Neural cell (in vitro differentiated cells): ENCODE measurements around the gene SLC43A3. TPM values are rescaled to one million over a fixed set of nuclear protein-coding genes. Genes with fewer than 3 reads are reported as not detected.

Experiments
- H2AFZ ChIP-seq: fragments of 200-600, 300-800 bp; sonication (generic), shearing (Covaris generic); 2 replicates; pipeline ENCODE4 v1.6.0; 2014; ENCODE audit warnings: low read depth, mild to moderate bottlenecking, antibody characterized with exemption, low read length, moderate library complexity
- H3F3A ChIP-seq: fragments of 200-600 bp; shearing (Covaris generic); 2 replicates; pipeline ENCODE4 v1.6.1; 2016; ENCODE audit warnings: mild to moderate bottlenecking, moderate library complexity, mixed read lengths, antibody characterized with exemption, low read length; ENCODE audit not compliant: insufficient read depth, poor library complexity, severe bottlenecking
- H3K27ac ChIP-seq: fragments of 200-600, 300-800 bp; sonication (generic), shearing (Covaris generic); 2 replicates; pipeline ENCODE4 v1.5.1; 2014; ENCODE audit warnings: mild to moderate bottlenecking, low read length, moderate library complexity
- H3K27me3 ChIP-seq: fragments of 300-800, 200-600 bp; sonication (generic), shearing (Covaris generic); 2 replicates; pipeline ENCODE4 v1.6.0; 2014; ENCODE audit warnings: mild to moderate bottlenecking, low read depth, low read length, moderate library complexity; ENCODE audit not compliant: insufficient read depth
- H3K36me3 ChIP-seq: fragments of 300-800, 200-600 bp; sonication (generic), shearing (Covaris generic); 2 replicates; pipeline ENCODE4 v1.5.1; 2014; ENCODE audit warnings: mild to moderate bottlenecking, antibody characterized with exemption, low read length, moderate library complexity; ENCODE audit not compliant: insufficient read depth
- H3K4me2 ChIP-seq: fragments of 300-800, 200-600 bp; sonication (generic), shearing (Covaris generic); 2 replicates; pipeline ENCODE4 v1.6.0; 2014; ENCODE audit warnings: mild to moderate bottlenecking, low read length
- H3K4me3 ChIP-seq: fragments of 300-800, 200-600 bp; sonication (generic), shearing (Covaris generic); 2 replicates; pipeline ENCODE4 v1.5.1; 2014; ENCODE audit warnings: mild to moderate bottlenecking, low read length, moderate library complexity
- H3K79me2 ChIP-seq: fragments of 200-600 bp; shearing (Covaris generic); replicated peaks from 2 replicates; pipeline ENCODE4 v1.6.0; 2014; ENCODE audit warnings: mild to moderate bottlenecking, low read length, moderate library complexity; ENCODE audit not compliant: insufficient read depth
- H3K9ac ChIP-seq: fragments of 300-800, 200-600 bp; sonication (generic), shearing (Covaris generic); 2 replicates; pipeline ENCODE4 v1.6.1; 2016; ENCODE audit warnings: mild to moderate bottlenecking, low read length, mixed read lengths
- H3K9me2 ChIP-seq: fragments of 200-600 bp; shearing (Covaris generic); 2 replicates; pipeline ENCODE4 v1.6.1; 2016; ENCODE audit warnings: mild to moderate bottlenecking, low read length, mixed read lengths; ENCODE audit not compliant: insufficient read depth
- H3K9me3 ChIP-seq: fragments of 200-600, 300-800 bp; sonication (generic), shearing (Covaris generic); 2 replicates; pipeline ENCODE4 v1.6.1; 2016; ENCODE audit warnings: mild to moderate bottlenecking, mixed run types, low read length, moderate library complexity, mixed read lengths
- H4K20me1 ChIP-seq: fragments of 200-600 bp; shearing (Covaris generic); 2 replicates; pipeline ENCODE4 v1.6.1; 2016; ENCODE audit warnings: mild to moderate bottlenecking, mixed run types; ENCODE audit not compliant: insufficient read depth
- EP300 ChIP-seq: fragments of 450-650 bp; conservative IDR thresholded peaks from 2 replicates; pipeline ENCODE4 v1.6.1; 2014; ENCODE audit warnings: antibody characterized with exemption, mild to moderate bottlenecking, moderate library complexity; ENCODE audit not compliant: poor library complexity, severe bottlenecking
- EZH2 ChIP-seq: fragments of 200-600, 300-800 bp; shearing (Covaris generic), sonication (generic); IDR thresholded peaks from 2 replicates; pipeline ENCODE4 v1.6.1; 2014; ENCODE audit warnings: antibody characterized with exemption, low read length, borderline replicate concordance, mild to moderate bottlenecking; ENCODE audit not compliant: insufficient read depth, poor library complexity, severe bottlenecking
- MXI1 ChIP-seq: fragments of 450-650 bp; conservative IDR thresholded peaks from 2 replicates; pipeline ENCODE4 v1.6.1; 2014; ENCODE audit warnings: antibody characterized with exemption, mild to moderate bottlenecking; ENCODE audit not compliant: poor library complexity, severe bottlenecking
- POLR2AphosphoS5 ChIP-seq: IDR thresholded peaks from 2 replicates; pipeline ENCODE4 v1.6.1; 2012
- RAD21 ChIP-seq: fragments of 450-650 bp; conservative IDR thresholded peaks from 2 replicates; pipeline ENCODE4 v1.6.1; 2014; ENCODE audit warnings: antibody characterized with exemption, mild to moderate bottlenecking, moderate library complexity
- SMC3 ChIP-seq: fragments of 450-650 bp; conservative IDR thresholded peaks from 2 replicates; pipeline ENCODE4 v1.6.1; 2014; ENCODE audit warnings: antibody characterized with exemption, mild to moderate bottlenecking, moderate library complexity; ENCODE audit not compliant: poor library complexity
- TAF1 ChIP-seq: IDR thresholded peaks from 2 replicates; pipeline ENCODE4 v1.6.1; 2012; ENCODE audit warnings: low read depth
- polyA plus RNA-seq: library from polyadenylated mRNA; depleted of rRNA; stranded (reverse); fragments of >200 nt; gene quantifications from 2 replicates; pipeline ENCODE4 v1.2.3, GENCODE V29; 2014
- TF ChIP-seq, protein P1 (sequence below): fragments of 450-650 bp; IDR thresholded peaks from 2 replicates; pipeline ENCODE4 v1.5.1; 2014; ENCODE audit warnings: antibody characterized with exemption, mild to moderate bottlenecking, moderate library complexity; ENCODE audit not compliant: poor library complexity, severe bottlenecking
- TF ChIP-seq, protein P2 (sequence below): IDR thresholded peaks from 2 replicates; pipeline ENCODE4 v1.6.1; 2012; ENCODE audit warnings: borderline replicate concordance

SLC43A3 gene
- polyA plus RNA-seq, 1 donor from 2014 or later: 0.33 TPM

DNA sequence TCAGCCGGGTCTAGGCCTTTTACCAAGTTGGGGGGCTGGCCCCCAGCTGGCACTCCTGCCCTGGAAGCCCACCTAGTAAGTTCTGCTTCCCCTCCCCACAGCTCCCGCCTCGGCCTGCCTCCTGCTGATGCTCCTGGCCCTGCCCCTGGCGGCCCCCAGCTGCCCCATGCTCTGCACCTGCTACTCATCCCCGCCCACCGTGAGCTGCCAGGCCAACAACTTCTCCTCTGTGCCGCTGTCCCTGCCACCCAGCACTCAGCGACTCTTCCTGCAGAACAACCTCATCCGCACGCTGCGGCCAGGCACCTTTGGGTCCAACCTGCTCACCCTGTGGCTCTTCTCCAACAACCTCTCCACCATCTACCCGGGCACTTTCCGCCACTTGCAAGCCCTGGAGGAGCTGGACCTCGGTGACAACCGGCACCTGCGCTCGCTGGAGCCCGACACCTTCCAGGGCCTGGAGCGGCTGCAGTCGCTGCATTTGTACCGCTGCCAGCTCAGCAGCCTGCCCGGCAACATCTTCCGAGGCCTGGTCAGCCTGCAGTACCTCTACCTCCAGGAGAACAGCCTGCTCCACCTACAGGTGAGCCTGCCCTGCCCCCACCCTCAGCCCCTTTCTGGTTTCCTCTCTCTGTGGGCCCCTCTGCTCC, 40.7 kb upstream of the SLC43A3 start:
- no peak for TF ChIP-seq RAD21
- Histone ChIP-seq H3K27me3 (no peaks in the 10 kb centered on the region), H2AFZ (no peak overlapping the region), H3K4me3 (no peak overlapping the region), H3F3A (no peaks in the 10 kb centered on the region), H3K4me2 (no peak overlapping the region), H3K27ac (no peak overlapping the region), H3K9me3 (no peaks in the 10 kb centered on the region), H3K36me3 (no peaks in the 10 kb centered on the region), H3K79me2 (no peaks in the 10 kb centered on the region), H4K20me1 (no peaks in the 10 kb centered on the region), H3K9me2 (no peaks in the 10 kb centered on the region), H3K9ac (no peak overlapping the region)

DNA sequence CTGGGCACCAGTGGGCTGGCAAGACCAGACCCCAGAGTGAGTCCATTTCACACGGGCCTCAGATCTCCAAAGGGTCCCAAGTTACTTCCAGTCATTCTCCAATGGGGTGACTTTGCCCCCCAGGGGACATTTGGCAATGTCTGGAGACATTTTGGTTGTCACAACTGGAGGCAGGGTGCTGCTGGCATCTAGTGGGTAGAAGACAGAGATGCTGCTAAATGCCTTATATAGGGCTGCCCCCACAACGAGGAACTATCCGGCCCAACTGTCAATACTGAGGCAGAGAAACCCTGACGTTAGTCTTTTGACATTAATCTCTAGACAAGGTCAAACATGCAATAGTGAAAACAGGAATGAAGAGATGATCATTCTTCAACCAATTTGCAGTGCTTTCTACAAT, 39.8 kb upstream of the SLC43A3 start:
- Histone ChIP-seq H3F3A (no peaks in the 10 kb centered on the region), H3K9me2 (no peaks in the 10 kb centered on the region), H4K20me1 (no peaks in the 10 kb centered on the region), H3K9ac (no peak overlapping the region), H3K79me2 (no peaks in the 10 kb centered on the region), H3K9me3 (no peaks in the 10 kb centered on the region), H3K36me3 (no peaks in the 10 kb centered on the region), H3K27me3 (peaks cover 9% of the 10 kb centered on the region), H3K4me3 (no peak overlapping the region), H3K27ac (no peak overlapping the region), H3K4me2 (no peak overlapping the region), H2AFZ (no peak overlapping the region)
- TF ChIP-seq RAD21 (no peak), MXI1 (no peak), EP300 (no peak), POLR2AphosphoS5 (no peak)

DNA sequence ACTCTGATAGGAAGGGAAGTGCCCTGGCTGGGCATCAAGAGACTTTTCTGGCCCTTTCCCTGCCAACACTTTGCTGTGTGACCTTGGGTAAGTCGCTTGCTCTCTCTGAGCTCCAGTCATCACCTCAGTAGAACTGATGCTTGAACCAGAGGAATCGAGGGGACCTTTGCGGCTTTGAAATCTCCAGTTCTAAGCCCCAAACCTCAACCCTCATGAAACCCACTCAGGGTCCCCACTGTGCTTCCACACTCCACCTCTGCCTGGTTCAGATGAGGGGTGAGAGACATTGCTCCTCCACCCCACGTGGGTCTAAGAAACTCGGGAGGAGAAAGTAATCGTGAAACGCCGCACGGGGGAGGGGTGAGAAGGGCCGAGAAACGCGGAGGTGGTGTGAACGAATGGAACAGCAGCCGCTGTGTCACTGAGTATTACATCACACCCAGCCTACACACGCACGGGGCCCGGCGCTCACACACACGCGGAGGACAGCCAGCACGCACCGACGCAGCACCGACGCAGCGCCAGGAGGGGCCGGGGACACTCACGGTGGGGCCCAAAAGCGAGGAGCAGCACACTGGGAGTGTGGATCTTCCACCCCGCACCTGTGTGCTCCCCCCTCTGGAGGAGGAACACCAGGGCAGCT, 37.7 kb upstream of the SLC43A3 start:
- H3K9ac ChIP-seq: no peak overlapping the region
- no peak overlapping the region for H3K4me3 ChIP-seq
- H3K27me3 ChIP-seq: peaks cover 28% of the 10 kb centered on the region
- no peak overlapping the region for H3K4me2 ChIP-seq
- H4K20me1 ChIP-seq: no peaks in the 10 kb centered on the region
- H2AFZ ChIP-seq: no peak overlapping the region
- H3K79me2 ChIP-seq: no peaks in the 10 kb centered on the region
- H3K9me2 ChIP-seq: no peaks in the 10 kb centered on the region
- H3K27ac ChIP-seq: no peak overlapping the region
- TF ChIP-seq, protein P1, sequence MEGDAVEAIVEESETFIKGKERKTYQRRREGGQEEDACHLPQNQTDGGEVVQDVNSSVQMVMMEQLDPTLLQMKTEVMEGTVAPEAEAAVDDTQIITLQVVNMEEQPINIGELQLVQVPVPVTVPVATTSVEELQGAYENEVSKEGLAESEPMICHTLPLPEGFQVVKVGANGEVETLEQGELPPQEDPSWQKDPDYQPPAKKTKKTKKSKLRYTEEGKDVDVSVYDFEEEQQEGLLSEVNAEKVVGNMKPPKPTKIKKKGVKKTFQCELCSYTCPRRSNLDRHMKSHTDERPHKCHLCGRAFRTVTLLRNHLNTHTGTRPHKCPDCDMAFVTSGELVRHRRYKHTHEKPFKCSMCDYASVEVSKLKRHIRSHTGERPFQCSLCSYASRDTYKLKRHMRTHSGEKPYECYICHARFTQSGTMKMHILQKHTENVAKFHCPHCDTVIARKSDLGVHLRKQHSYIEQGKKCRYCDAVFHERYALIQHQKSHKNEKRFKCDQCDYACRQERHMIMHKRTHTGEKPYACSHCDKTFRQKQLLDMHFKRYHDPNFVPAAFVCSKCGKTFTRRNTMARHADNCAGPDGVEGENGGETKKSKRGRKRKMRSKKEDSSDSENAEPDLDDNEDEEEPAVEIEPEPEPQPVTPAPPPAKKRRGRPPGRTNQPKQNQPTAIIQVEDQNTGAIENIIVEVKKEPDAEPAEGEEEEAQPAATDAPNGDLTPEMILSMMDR: no peak
- TF ChIP-seq RAD21 (no peak), EZH2 (no peak), EP300 (no peak), TAF1 (no peak), MXI1 (no peak), SMC3 (no peak), POLR2AphosphoS5 (no peak)
- TF ChIP-seq, protein P2, sequence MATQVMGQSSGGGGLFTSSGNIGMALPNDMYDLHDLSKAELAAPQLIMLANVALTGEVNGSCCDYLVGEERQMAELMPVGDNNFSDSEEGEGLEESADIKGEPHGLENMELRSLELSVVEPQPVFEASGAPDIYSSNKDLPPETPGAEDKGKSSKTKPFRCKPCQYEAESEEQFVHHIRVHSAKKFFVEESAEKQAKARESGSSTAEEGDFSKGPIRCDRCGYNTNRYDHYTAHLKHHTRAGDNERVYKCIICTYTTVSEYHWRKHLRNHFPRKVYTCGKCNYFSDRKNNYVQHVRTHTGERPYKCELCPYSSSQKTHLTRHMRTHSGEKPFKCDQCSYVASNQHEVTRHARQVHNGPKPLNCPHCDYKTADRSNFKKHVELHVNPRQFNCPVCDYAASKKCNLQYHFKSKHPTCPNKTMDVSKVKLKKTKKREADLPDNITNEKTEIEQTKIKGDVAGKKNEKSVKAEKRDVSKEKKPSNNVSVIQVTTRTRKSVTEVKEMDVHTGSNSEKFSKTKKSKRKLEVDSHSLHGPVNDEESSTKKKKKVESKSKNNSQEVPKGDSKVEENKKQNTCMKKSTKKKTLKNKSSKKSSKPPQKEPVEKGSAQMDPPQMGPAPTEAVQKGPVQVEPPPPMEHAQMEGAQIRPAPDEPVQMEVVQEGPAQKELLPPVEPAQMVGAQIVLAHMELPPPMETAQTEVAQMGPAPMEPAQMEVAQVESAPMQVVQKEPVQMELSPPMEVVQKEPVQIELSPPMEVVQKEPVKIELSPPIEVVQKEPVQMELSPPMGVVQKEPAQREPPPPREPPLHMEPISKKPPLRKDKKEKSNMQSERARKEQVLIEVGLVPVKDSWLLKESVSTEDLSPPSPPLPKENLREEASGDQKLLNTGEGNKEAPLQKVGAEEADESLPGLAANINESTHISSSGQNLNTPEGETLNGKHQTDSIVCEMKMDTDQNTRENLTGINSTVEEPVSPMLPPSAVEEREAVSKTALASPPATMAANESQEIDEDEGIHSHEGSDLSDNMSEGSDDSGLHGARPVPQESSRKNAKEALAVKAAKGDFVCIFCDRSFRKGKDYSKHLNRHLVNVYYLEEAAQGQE: no peak
- no peaks in the 10 kb centered on the region for H3K36me3 ChIP-seq
- no peaks in the 10 kb centered on the region for H3F3A ChIP-seq
- H3K9me3 ChIP-seq: no peaks in the 10 kb centered on the region
